Measurements from ENCODE around the gene CCDC14. TPM values are rescaled to one million over a fixed set of nuclear protein-coding genes. Genes with fewer than 3 reads are reported as not detected.
A peak's percentile ranks its signal among the peaks of the same experiment; 100 is the strongest.

CCDC14 gene
- total and polyA plus RNA-seq, 2 of the 4 experiments (the other 2 are of a cell fraction), result 82.1 to 109 TPM

DNA sequence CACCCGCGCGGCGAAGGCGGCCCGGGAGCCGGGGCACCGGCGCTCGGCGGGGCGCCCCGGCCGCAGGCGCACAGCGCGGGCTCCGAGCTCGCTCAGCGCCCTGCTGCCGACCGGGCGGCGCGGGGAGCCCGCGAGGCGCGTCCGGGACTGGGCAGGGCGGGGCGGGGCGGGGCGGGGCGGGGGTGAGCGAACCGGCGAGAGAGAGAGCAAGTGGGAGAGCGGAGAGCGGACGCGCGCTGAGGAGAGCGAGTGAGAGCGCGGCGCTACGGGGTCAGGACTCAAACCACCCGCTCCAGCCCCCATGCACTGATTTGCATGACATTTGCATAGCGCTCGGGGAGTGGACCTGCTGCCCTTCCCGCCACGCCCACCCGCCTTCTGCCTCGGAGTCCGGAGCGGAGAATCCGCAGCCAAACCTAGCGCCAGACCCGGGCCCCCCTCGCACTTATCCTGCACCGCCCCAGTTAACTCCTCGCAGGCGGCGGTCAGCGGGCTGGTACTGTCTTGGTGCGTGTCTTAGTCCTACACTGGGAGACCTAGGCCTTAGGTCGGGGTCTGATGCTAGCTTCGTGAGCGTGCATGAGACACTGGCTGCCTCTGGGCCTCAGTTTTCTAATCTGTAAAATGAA, 76.7 kb downstream of the CCDC14 start, which contains the start of gene MYLK:
Gene MYLK, minus strand, starts transcription at position 130 of the 629 bp plus-strand sequence. CDS start 90,491 bp downstream, outside the sequence.
- POLR2A ChIA-PET (ENCODE audit: unreplicated experiment), result interaction anchor here (0.6 to 1.5 kb wide), 3 partner anchors 15 to 143 kb away, joined by 3 to 6 read pairs (median 6); no protein-coding TSS in a partner anchor
- peak within 1 kb of the TSS; percentile 93 for H3K23ac ChIP-seq (ENCODE audit: low read depth, low read length)
- peak within 1 kb of the TSS; percentile 80 for H3K4ac ChIP-seq (ENCODE audit: low read depth, low read length)
- H4K91ac ChIP-seq (ENCODE audit: insufficient read depth, low read depth, low read length), result peak within 1 kb of the TSS; percentile 91
- H3K18ac ChIP-seq (ENCODE audit: low read depth, low read length), result peak within 1 kb of the TSS; percentile 44
- H3K14ac ChIP-seq (replicated peaks; ENCODE audit: low read depth, low read length), result peak within 1 kb of the TSS; percentile 97
- H2AFZ ChIP-seq (replicated peaks; ENCODE audit: low read length, poor library complexity), result peak within 1 kb of the TSS; percentile 93
- in situ Hi-C loops (cut with MboI; ENCODE audit: low sequenced_read_pairs) (no loop called here), intact Hi-C loops (cut with micrococcal nuclease) (loop anchor here (5.0 kb wide), 3 partner anchors 102 to 157 kb away; no protein-coding TSS in a partner anchor), dilution Hi-C loops (cut with HindIII; ENCODE audit: low sequenced_read_pairs, unreplicated experiment) (no loop called here)
- peaks cover 14% of the 10 kb centered on the region for H3K36me3 ChIP-seq (ENCODE audit: control insufficient read depth, insufficient read depth, low read length)
- BruUV-seq (replicated peaks), result no TSS peak
- CTCF ChIA-PET, result no interaction called here
- H2AK5ac ChIP-seq (ENCODE audit: low read depth, low read length), result peak within 1 kb of the TSS; percentile 84
- H2AK9ac ChIP-seq (replicated peaks; ENCODE audit: low read depth, low read length, poor library complexity), result peak within 1 kb of the TSS; percentile 26
- ATAC-seq (ENCODE audit: low read depth), result peak; percentile 94
- peak within 1 kb of the TSS; percentile 58 for H2BK120ac ChIP-seq (ENCODE audit: low read depth, low read length)
- peak within 1 kb of the TSS; percentile 48 to 81 for H4K8ac ChIP-seq (ENCODE audit: low read depth in 2 of 2, low read length in 2 of 2)
- H3K4me3 ChIP-seq (ENCODE audit: insufficient read depth, low read depth, low read length), result peak within 1 kb of the TSS; percentile 63
- H3K27ac ChIP-seq (ENCODE audit: insufficient read depth, low read length), result peak within 1 kb of the TSS; percentile 50
- TF ChIP-seq RFX5 (IDR thresholded peaks at IDR 0.05; ENCODE audit: low read depth, low read length), result no peak
- no peak for TF ChIP-seq POLR2A (IDR thresholded peaks at IDR 0.05; ENCODE audit: low read depth, low read length)
- TF ChIP-seq MXI1 (IDR thresholded peaks at IDR 0.05; ENCODE audit: borderline replicate concordance, low read depth, low read length), result peak; percentile 23; the same call in 1 of the 2 replicates
- TF ChIP-seq CEBPB (IDR thresholded peaks at IDR 0.05; ENCODE audit: low read depth, low read length), result no peak
- no peak for TF ChIP-seq NFE2L2 (IDR thresholded peaks at IDR 0.05; ENCODE audit: low read depth, low read length)
- TF ChIP-seq MAFK (IDR thresholded peaks at IDR 0.05; ENCODE audit: low read depth, low read length), result no peak
- TF ChIP-seq SMC3 (IDR thresholded peaks at IDR 0.05; ENCODE audit: low read depth, low read length), result no peak
- TF ChIP-seq BHLHE40 (IDR thresholded peaks at IDR 0.05; ENCODE audit: low read depth, low read length), result no peak
- no peak for TF ChIP-seq RCOR1 (IDR thresholded peaks at IDR 0.05; ENCODE audit: insufficient replicate concordance, low read length)
- TF ChIP-seq, protein P1, sequence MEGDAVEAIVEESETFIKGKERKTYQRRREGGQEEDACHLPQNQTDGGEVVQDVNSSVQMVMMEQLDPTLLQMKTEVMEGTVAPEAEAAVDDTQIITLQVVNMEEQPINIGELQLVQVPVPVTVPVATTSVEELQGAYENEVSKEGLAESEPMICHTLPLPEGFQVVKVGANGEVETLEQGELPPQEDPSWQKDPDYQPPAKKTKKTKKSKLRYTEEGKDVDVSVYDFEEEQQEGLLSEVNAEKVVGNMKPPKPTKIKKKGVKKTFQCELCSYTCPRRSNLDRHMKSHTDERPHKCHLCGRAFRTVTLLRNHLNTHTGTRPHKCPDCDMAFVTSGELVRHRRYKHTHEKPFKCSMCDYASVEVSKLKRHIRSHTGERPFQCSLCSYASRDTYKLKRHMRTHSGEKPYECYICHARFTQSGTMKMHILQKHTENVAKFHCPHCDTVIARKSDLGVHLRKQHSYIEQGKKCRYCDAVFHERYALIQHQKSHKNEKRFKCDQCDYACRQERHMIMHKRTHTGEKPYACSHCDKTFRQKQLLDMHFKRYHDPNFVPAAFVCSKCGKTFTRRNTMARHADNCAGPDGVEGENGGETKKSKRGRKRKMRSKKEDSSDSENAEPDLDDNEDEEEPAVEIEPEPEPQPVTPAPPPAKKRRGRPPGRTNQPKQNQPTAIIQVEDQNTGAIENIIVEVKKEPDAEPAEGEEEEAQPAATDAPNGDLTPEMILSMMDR (conservative IDR thresholded peaks at IDR 0.05; ENCODE audit: low read depth, low read length), result no peak
- TF ChIP-seq, protein P2, sequence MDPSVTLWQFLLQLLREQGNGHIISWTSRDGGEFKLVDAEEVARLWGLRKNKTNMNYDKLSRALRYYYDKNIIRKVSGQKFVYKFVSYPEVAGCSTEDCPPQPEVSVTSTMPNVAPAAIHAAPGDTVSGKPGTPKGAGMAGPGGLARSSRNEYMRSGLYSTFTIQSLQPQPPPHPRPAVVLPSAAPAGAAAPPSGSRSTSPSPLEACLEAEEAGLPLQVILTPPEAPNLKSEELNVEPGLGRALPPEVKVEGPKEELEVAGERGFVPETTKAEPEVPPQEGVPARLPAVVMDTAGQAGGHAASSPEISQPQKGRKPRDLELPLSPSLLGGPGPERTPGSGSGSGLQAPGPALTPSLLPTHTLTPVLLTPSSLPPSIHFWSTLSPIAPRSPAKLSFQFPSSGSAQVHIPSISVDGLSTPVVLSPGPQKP (IDR thresholded peaks at IDR 0.05; ENCODE audit: borderline replicate concordance, low read depth, low read length), result no peak
- TF ChIP-seq, protein P3, sequence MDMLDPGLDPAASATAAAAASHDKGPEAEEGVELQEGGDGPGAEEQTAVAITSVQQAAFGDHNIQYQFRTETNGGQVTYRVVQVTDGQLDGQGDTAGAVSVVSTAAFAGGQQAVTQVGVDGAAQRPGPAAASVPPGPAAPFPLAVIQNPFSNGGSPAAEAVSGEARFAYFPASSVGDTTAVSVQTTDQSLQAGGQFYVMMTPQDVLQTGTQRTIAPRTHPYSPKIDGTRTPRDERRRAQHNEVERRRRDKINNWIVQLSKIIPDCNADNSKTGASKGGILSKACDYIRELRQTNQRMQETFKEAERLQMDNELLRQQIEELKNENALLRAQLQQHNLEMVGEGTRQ (IDR thresholded peaks at IDR 0.05; ENCODE audit: low read depth, low read length), result no peak
- no peak for TF ChIP-seq RAD21 (IDR thresholded peaks at IDR 0.05; ENCODE audit: low read length)
- TF ChIP-seq FOS (IDR thresholded peaks at IDR 0.05; ENCODE audit: low read depth, low read length), result no peak
- TF ChIP-seq MAZ (IDR thresholded peaks at IDR 0.05; ENCODE audit: borderline replicate concordance, low read depth, low read length), result peak; percentile 84; the same call in 1 of the 2 replicates
- H4K20me1 ChIP-seq (ENCODE audit: insufficient read depth, low read length), result peaks cover 17% of the 10 kb centered on the region
- 1% methylated on average over 19 of the region's 70 CpGs; no CpG with 5 or more reads in 1 of the 2 experiments for WGBS, 2 experiments (ENCODE audit: extremely low coverage in 2 of 2, insufficient read length in 1 of 2)
- peaks cover 23% of the 10 kb centered on the region for H3K9me1 ChIP-seq (ENCODE audit: insufficient read depth, low read length)
- H4K5ac ChIP-seq (ENCODE audit: low read depth, low read length), result peak within 1 kb of the TSS; percentile 20; the same call in 1 of the 2 replicates
- no peaks in the 10 kb centered on the region for H3K9me3 ChIP-seq (ENCODE audit: control insufficient read depth, insufficient read depth, low read length)
- DNase-seq, result peak; percentile 95
- H2BK5ac ChIP-seq (ENCODE audit: low read depth, low read length, poor library complexity, severe bottlenecking), result peak within 1 kb of the TSS; percentile 39
- H2BK20ac ChIP-seq (ENCODE audit: low read depth, low read length), result peak within 1 kb of the TSS; percentile 10; the same call in 1 of the 2 replicates
- no peaks in the 10 kb centered on the region for H3K27me3 ChIP-seq (ENCODE audit: control insufficient read depth, insufficient read depth, low read length)
- H2BK15ac ChIP-seq (ENCODE audit: low read depth, low read length), result peak within 1 kb of the TSS; percentile 60; the same call in 1 of the 3 replicates
- H3K4me2 ChIP-seq (ENCODE audit: low read depth, low read length), result peak within 1 kb of the TSS; percentile 86
- H3K56ac ChIP-seq (ENCODE audit: extremely low read depth, insufficient read depth, low read length), result peak within 1 kb of the TSS; percentile 78
- H3K9ac ChIP-seq (ENCODE audit: low read depth, low read length), result peak within 1 kb of the TSS; percentile 90
- peaks cover 15% of the 10 kb centered on the region for H3K4me1 ChIP-seq (ENCODE audit: control insufficient read depth, insufficient read depth, low read length)
- peaks cover 34 to 46% of the 10 kb centered on the region in 2 experiments for H3K79me1 ChIP-seq (ENCODE audit: low read depth in 1 of 2, low read length in 2 of 2)
